ENCODE data around the gene NRSN1.

GRCh38 chr6:24079076-24079475 lies 46.9 kb upstream of the NRSN1 start:
- TF ChIP-seq CTCF (IDR thresholded peaks at IDR 0.05): no peak
- no peak for TF ChIP-seq POLR2A (IDR thresholded peaks at IDR 0.05)
- no peak for TF ChIP-seq EP300 (IDR thresholded peaks at IDR 0.05)

Data from sigmoid colon (tissue), 4 donors.